Fibroblast of pulmonary artery (primary cell): ENCODE measurements around the gene LIPJ.

Experiments
- DNase-seq: peaks from one replicate; pipeline ENCODE4 v3.0.0-alpha.2; 2010; ENCODE audit warnings: low read depth
- H3K4me3 ChIP-seq: replicated peaks from 2 replicates; pipeline ENCODE4 v1.5.1; 2011; ENCODE audit warnings: low read depth, mild to moderate bottlenecking, control low read depth, low read length, moderate library complexity
- CTCF ChIP-seq: IDR thresholded peaks from 2 replicates; pipeline ENCODE4 v1.5.1; 2011; ENCODE audit warnings: mild to moderate bottlenecking, control low read depth, low read length, inconsistent platforms; ENCODE audit errors: missing control alignments

The LIPJ gene

GRCh38 chr10:88544140-88544870 lies 42.3 kb upstream of the LIPJ start:
- no peak for TF ChIP-seq CTCF
- DNase-seq: no peak
- H3K4me3 ChIP-seq: no peak overlapping the region

- no peak for TF ChIP-seq CTCF
- no peak for DNase-seq
Measured at GRCh38 chr10:88545359-88545758, 41.2 kb upstream of the LIPJ start.

GRCh38 chr10:88546497-88546896 lies 40.1 kb upstream of the LIPJ start:
- no peak overlapping the region for H3K4me3 ChIP-seq
- no peak for DNase-seq
- no peak for TF ChIP-seq CTCF

More at GRCh38 chr10:88545359-88545758, 41.2 kb upstream of the LIPJ start:
- no peak overlapping the region for H3K4me3 ChIP-seq

GRCh38 chr10:88551246-88551645 lies 35.3 kb upstream of the LIPJ start:
- no peak for TF ChIP-seq CTCF
- no peak overlapping the region for H3K4me3 ChIP-seq
- no peak for DNase-seq

- peak; percentile 91 for DNase-seq
Measured at GRCh38 chr10:88553116-88553752, 33.3 kb upstream of the LIPJ start.

GRCh38 chr10:88555190-88555908 lies 31.2 kb upstream of the LIPJ start:
- no peak overlapping the region for H3K4me3 ChIP-seq
- no peak for DNase-seq
- no peak for TF ChIP-seq CTCF

More at GRCh38 chr10:88553116-88553752, 33.3 kb upstream of the LIPJ start:
- no peak overlapping the region for H3K4me3 ChIP-seq
- peak; percentile 92 for TF ChIP-seq CTCF
